HG02943 (cell line): ENCODE results near the gene SLIT3.

Experiments used
- ATAC-seq: cut with Tn5 transposase; IDR thresholded peaks from one replicate; pipeline ENCODE4 v1.9.1; 2021; ENCODE audit warnings: mild to moderate bottlenecking, low read depth, moderate library complexity; ENCODE audit not compliant: unreplicated experiment

Gene SLIT3

DNA sequence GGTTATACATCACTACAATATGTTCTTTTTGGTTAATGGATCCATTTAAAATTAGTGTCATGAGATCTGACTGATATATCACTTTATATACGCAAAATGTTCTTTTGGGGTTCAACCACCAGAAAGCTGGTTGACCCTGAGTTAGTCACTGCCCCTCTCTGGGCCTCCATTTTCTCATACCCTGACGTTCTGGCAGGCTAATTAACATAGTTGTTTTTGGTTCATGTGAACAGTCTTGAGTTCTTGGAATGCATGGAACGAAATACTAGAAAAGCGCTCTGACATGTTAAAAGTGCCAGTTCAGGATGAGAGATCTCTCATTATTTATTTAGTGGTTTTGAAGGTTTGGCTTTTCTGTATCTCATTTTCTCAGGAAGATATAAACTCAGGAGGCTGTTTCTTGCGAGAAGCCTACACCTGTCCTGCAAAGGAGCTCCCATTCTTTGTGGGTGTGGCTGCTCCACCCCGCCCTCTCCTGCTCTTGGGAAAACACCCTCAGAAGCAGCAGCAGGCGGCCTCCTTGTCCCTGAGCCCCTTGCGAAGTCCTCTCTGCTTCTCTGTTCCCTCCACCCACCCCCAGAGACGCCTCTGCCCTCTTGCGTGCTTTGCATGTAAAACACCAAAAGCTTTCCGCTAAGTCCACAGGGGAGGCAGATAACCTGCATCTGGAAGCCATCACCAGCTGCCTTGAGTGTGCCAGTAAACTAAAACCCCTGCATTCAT lies 419.4 kb downstream of the SLIT3 start:
- ATAC-seq, result no peak

DNA sequence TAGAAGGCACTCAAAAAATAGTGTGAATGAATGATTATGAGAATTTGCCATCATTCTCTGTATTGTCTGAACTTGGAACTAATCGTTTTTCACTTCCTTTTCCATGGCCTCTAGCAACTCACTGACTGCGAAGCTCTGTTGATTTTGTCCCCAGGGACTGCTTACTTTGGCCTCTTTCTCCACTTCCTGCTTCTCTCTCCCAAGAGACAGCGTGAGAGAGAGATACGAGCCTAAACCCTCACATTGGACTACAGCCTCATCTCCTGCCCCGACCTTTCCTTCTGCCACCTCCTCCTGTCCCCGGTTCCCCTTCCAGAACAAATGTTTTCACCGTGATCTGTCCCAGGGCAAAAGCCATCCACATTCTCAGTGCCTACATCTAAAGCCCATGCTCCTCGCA lies 421.0 kb downstream of the SLIT3 start:
- ATAC-seq, result peak; percentile 88

DNA sequence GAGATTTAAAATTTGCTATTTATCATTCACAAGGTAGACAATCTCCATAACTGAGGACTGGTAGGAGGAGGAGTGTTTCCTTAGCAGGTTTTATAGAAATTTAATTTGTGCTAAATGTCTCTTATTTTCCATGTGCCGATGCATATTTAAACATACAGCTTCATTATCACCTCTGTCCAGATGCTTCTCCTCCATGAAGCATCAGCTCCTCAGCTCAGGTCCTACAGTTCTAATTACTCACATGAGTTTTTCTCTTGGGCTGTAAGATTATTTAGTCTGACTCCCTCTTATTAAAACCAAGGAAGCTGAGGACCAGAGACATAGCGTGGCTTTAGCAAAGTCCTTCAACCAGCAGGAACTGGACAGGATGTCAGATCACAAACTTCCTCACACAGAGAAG lies 421.6 kb downstream of the SLIT3 start:
- ATAC-seq, result peak; percentile 23

DNA sequence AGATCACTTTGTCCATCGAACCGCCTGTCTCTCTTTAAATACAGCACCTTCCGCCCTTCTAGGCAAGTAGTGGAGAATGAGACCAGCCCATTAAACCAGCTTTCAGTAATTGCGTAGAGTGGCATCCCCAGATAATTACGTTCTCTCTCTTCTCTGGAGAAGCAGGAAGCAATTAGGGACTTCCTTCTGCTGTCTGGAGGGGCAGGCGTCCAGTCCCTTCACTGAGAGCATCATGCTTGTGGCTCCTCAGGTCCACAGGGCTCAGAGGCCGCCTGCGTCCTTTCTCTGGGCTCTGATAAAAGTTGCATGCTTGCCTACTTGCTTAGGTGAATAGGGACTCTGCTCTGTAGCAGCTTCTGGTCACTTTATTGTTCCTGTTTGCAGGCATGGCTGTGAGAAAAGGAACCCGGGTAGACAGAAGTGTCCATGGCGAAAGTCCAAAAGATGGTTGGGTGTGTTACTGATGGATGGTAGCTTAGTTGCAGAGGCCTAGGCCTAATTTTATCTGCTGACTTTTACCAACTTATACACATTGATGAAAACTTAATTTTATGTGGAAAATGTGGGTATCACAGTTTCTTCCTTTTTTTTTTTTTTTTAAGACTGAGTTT lies 422.7 kb downstream of the SLIT3 start:
- ATAC-seq, result no peak

DNA sequence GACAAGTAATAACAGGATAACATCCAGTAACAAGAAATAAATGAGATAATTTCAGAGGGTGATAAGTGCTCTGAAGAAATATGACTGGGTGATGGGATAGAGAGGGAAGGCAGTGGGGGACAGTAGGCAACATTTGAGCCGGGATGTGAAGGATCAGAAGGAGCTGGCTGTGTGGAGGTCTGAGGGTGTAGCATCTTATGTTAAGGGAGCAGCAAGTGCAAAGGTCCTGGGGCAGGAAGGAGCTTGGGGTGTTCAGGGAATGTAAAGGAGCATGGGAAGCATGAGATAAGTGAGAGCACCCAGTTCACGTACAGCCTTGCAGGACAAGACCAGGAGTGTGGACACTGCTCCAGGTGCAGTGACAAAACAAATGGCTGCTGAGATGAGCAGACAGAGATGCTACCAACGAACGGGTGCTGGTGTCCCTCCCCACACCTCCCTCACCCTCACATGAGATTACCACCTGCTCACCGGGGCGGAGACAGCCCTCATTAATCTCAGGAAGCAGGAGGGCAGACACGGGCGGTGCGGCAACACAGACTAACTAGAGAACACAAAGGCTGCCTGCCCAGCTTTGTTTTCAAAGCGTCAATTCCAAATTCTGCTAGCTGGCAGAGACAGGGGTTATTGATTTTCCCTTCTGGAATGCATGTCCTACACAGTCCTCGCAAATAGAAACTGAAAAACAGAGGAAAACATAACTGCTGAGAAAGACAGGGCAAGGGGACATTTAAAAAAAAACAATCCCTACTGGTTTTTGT lies 423.6 kb downstream of the SLIT3 start:
- ATAC-seq, result no peak

DNA sequence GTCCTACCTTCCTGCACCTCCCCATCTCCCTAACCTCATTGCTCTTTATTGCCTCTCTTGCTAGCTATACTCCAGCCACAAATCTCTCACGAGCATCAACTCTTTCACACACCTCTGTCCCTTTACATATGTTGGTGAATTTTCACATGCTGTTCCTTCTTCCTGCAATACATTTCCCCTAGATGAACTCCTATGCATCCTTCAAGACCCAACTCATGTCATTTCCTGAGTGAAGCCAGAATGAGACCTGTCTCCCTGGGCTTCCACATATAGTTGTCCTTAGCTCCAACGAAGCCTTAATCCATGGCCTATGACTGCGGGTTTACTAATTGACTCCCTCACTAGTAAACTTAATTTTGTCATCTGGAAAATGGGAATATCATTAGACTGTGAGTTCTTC lies 424.5 kb downstream of the SLIT3 start:
- no peak for ATAC-seq

DNA sequence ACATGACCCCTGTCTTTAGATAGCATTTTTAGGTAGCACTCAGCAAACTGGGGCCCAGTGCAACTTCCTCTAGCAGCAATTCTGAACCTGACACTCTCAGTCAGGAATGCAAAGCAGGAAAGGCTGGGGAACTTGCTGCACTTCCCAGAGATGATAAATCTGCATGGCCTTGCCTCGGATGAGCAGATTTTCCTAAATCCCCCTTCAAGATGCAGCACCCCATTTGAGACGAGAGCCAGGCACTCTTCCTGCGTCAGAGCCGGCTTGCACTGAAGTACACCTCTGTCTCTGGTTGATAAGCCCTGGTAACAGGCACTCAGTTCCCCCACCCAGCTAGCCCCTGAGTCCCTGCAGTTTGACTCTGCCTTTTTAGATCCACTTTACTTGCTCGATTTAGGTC lies 425.1 kb downstream of the SLIT3 start:
- no peak for ATAC-seq

DNA sequence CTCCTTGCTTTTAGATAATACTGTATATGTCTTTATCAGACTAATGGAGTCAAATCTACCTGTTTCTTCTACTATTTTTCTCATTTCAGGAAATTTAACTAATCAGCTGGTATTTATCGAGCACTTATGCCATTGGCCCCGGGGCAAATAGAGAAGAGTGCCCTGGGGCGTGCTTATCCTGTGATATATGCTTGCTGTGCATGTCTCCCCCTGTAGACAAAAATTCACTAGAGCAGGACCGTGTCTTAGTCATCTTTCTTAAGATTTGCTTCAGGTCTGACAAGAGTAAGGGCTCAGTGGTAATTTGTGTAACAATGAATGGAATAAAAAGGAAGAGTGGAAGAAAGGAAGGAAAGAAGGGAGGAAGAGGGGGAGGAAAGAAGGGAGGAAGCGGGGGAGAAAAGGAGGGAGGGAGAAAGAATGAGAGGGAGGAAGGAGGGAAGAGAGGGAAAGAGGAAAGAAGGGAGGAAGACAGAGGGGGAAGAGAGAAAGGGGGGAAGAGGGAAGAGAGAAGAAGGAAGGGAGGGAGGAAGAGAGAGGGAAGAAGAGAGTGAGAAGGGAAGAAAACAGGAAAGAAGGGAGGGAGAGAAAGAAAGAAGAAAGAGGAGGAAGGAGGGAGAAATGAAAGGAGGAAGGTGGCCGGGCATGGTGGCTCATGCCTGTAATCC lies 426.1 kb downstream of the SLIT3 start:
- ATAC-seq, result no peak

DNA sequence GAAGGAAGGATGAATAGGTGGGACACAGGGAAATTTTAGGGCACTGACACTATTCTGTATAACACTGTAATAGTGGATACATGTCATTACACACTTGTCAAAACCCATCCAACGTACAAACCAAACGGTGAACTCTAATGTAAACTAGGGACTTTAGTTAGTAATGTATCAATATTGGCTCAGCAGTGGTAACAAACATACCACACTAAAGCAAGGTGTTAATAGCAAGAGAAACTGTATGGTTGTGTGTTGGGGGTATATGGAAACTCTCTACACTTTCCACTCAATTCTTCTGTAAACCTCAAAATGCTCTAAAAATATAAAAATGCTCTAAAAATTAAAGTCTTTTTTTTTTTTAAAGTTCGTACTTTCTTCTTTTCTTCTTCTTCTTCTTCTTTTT lies 428.7 kb downstream of the SLIT3 start:
- no peak for ATAC-seq

DNA sequence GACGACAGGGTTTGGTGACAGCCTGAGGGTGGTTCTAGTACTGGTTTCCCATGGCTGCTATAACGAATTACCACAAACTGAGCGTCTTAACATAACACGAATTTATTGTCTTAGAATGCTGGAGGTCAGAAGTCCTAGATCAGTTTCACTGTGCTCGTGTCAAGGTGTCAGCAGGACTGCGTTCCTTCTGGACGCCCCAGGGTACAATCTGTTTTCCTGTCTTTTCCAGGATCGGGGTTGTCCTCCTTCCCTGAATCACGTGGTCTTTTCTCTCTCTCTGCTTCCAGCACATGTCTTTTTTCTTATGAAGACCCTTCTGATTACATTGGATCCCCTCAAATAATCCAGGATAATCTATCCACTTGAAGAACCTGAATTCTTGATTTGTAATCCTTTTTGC lies 430.0 kb downstream of the SLIT3 start:
- ATAC-seq, result no peak

DNA sequence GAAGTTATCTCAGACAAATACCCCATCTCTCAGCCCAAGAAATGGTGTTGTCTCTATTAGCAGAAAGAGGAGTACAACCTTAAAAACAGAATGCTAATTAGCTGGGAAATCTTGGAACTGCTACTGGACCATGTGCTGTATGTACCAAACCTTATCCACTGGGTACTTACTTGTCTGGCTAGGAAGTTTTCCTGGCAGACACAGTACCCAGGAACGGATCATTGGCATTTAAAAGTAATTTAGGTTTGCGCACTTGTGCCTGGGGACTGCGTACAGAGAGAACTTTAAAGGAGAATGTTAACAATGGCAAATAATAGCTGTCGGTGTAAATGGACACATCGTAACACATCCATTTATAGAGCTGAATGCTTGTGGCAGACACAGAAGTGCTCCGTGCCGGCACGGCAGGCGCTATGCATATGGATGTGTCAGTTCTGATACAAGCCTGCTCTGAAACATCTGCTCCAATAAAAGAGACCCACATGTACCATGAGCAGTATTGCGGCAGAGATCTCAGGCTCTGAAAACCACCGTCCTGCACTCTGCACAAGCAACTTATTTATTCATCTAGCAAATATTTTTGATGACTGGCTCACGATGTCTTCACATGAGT lies 431.2 kb downstream of the SLIT3 start:
- no peak for ATAC-seq

DNA sequence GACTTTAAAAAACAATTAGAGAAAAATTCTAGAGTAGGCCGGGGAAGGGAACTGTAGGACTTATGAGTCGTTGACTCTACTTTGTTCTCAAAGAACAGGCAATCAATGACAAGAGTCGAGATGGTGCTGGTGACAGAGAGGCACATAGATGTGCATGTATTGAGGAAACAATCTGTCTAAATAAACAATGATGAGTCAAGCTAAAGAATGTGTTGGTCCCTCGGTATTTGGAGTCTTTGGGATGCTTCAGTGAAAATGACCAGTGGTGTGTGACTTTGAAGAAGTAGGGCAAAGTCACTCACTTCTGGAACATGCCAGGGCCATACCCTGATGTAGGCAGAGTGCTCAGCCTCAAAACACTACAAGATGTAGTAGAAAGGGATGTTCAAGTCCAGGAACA lies 433.7 kb downstream of the SLIT3 start:
- ATAC-seq, result no peak

DNA sequence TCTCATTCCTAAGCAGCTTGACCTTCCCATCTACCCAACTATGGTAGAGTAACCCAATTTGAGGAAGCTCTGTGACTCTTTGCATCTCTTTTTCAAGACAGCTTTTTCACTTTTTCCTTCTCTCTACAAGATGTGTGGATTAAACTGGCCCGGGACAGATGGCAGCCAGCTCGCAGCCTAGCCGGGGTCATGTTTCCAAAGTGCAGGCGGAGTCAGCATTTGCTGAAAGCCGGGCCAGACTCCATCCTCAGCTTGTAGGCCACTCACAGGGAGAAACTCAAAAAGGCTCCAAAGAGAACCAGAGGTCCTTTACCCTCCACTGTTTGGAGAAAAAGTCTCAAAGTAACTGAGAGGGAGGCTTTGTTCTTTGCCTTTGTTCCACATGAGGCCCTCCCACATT lies 435.0 kb downstream of the SLIT3 start:
- no peak for ATAC-seq

DNA sequence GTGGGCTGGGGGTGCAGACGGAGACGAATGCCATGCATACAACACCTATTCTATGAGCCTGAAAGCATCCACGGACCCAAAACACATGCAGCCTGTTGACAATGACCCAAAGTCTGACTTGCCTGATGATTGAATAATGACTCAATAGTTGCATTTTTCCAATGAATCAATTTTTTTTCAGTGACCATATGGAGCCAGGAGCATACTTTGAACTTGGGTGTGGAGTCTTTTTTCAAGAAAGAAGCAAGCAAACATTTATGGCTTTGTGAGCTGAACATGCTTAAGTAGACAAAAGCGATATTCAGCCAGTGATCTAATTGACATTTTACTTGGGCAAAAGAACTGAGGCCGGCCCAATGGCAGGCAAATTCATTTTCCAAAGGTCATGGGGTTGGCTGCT lies 437.9 kb downstream of the SLIT3 start:
- ATAC-seq, result no peak

DNA sequence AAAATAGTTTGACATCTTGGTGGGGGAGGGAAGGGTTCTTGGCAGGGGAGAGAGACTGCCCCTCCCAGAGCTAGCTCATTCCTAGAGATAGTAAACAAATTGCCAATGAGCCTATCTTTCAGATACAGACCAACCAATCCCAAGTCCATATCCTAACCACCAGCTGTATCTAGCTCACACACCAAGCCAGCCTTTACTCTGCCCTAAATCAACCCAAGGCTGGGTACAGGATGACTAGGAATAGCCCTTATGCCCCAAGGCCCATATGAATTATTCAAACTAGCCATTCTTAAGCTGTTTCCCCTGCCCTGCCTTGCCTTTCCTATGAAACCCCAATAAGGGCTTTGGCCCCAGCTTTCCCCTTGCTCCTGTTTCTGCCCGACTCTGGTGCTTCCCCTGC lies 440.4 kb downstream of the SLIT3 start:
- no peak for ATAC-seq

DNA sequence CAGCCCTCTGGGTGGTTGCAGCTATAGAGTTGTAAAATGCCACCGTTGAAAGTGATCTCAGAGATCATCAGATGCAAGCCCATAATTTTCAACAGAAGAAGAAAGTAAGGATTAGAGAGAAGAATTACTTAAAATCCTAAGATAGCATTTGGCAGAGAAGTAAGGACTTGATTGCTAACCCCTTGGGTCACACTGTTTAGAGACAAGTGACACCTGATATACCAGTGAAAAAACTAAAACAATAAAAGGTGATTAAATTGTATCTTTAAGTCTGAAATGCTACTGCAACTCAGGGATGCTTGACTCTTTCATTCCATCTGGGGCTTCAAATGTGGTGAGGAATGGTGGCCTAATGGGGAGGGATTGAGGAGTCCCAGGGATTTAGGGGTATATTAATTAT lies 440.9 kb downstream of the SLIT3 start:
- no peak for ATAC-seq

DNA sequence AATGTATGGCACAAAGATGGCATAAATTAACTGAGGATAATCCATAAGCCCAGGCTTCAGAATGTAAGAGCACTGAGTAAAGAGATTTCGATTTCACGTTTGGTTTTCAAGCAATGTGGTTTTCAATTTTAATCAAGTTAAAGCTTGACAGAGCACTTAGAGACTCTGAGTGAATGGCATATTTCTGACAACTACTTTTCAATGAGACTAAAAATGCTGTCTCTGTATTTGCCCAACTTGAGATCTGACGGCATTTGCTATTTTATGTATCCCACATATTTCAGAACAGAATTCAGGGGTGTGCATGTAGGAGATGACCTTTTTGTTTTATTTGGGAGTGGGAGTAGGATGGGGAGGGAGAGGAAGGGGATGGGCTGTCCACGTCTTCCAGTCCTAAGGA lies 441.5 kb downstream of the SLIT3 start:
- no peak for ATAC-seq

DNA sequence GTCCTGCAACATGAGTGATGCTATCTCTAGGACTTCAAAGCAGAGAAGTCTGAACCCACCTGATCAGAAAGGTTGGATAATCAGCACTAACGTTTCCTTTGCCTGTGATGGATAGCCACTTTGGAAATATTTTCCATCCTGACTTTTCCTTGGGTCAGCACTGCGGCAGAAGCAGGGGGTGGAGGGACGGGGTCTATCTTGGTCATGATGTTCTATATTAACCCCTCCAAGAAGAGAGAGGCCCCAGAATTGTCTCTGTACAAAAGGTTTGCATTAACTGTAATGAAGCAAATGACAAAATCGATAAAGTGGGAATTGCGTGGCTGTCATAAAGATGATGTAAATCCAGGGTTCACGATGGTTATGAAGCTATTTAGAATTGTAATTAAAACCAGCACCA lies 441.9 kb downstream of the SLIT3 start:
- no peak for ATAC-seq

DNA sequence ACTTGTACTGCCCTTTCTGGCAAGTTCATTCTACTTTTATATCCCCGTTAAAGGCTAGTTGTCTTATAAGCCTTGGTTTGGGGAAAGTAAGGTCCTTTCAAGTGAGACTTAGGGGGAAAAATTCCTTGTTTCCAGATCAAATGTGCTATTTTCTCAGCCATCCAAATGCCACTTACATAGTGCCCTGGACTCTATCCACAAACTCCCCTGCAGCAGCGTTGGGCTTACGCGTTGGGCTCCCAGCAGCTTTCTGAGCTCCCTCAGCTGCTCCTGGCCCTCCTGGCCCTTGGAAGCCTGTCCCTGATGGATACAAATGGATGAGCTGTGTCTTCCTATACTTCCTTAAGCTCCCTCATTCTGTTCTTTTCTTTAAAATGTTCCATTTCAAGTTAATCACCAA lies 442.6 kb downstream of the SLIT3 start:
- no peak for ATAC-seq

DNA sequence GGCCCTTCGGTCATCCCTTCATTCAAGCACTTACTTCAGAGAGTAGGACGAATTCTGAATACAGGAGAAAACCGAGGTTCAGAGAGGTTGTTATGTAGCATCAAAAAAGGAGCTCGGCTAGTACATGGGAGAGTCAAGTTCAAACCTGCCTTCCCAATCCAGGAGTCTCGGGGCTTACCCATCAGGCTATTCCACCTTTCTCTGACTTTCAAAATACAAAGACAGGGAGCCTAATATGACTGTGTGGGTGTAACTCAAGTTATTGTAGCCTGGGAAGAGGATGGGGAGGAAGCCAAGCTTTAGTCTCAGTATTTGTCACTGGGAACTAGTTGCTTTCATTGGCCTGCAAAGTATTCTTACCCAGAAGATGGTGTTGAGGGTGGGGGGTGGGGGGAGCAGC lies 447.0 kb downstream of the SLIT3 start:
- ATAC-seq, result no peak

DNA sequence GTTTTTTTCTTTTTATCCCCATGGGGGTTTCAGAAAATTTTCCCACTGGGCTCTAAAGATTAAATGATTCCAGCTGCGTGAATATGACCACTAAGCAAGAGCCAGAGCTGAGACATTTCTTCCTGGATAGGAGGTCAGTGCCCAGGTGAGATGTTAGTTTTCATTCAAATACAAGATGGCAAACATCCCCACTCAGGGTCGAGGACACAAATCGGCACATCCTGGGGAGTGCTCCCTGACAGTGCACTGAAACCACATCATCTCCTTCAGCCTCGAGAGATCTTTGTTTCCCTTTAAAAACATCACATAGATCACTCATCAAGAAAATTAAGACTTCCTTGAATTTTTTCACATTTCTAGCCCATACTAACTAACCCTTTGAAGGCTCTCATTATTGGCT lies 448.6 kb downstream of the SLIT3 start:
- ATAC-seq, result no peak
